Hematopoietic multipotent progenitor cell treated with erythropoietin and hydrocortisone succinate and interleukin-3 and kit ligand, for 6 days (in vitro differentiated cells): ENCODE data around the gene TRIP4.

Experiments used
- DNase-seq: peaks from one replicate; pipeline ENCODE4 v3.0.0-alpha.2; 2015

Gene TRIP4

DNA sequence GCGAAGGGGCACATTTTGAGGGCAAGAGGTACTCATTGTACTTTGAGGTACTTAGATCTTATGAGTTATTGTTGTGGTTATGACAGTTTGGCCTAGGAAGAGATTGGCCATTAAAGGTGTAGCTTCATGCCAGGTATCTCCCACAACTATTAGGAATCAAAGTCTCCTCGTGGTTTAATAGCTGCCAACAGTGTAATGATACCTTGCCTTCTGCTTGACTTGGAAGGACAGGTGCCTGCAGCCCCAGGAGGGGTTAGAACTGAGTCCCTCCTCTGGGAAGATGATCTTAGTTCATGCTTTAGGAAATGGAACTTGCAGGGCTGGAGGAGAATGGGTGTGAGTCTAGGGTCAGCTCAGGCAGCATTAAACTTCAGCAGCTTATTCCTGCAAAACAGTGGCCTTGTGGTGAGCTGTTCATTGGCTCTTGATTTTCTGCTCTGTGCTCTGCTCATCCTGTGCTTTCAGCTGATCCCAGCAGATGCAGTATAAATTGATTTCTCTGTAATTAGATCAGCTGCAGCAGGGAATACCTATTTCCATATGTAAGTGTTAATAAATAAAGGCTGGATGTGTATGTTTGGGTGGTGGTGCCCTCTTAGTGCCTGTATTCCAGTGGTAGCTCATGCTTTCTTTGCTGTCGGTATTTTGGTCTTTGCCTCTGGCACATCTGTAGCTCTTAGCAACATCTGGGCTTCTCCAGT is 113.2 kb downstream of the TRIP4 start:
- no peak for DNase-seq

DNA sequence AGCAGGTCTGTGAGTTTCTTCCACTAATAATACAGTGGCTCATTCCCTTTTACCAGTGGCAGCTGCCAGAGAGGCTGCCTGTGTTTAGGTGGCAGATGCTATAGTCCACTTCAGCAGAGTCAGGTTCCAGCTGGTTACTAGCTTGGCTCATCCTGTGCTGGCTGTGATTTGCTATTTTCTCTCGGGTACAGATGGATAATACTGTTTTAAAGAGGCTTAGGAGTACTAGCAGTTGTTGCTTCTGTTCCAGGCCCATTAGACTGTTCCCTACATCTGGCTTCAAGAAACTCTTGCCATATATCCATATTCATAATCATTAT is 113.7 kb downstream of the TRIP4 start:
- no peak for DNase-seq

DNA sequence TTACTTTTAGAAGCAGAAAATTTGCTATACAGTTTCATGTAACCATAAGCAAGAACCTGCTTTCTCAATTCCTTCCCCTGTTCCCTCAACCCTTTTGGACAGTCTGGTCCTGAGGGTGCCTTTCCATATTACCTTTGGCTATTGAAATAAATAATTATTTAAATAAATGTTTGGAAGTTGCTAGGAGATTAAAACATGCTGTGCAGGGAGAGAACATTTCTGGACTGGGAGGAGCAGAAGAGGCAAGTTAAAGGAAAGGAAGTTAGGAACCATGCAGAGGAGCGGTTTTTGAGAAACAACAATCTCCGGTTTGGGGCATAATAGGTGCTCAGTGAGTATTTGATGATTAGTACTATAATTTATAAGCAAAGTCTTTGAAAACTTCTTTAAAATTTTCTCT is 114.5 kb downstream of the TRIP4 start:
- no peak for DNase-seq

DNA sequence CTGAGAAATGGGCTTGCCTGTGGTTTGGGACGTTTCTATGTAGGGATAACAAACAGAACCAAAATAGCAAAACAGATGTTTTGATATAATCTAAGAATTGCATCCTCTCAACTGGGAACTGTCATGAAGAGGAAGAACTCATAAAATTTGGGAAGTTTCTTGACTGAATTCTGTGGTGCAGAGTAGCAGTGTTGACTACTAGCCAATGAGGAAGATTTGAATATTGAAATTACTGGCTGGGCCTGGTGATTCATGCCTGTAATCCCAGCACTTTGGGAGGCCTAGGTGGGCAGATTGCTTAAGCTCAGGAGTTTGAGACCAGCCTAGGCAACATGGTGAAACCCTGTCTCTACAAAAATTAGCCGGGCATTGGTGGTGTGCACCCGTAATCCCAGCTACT is 114.9 kb downstream of the TRIP4 start:
- no peak for DNase-seq

DNA sequence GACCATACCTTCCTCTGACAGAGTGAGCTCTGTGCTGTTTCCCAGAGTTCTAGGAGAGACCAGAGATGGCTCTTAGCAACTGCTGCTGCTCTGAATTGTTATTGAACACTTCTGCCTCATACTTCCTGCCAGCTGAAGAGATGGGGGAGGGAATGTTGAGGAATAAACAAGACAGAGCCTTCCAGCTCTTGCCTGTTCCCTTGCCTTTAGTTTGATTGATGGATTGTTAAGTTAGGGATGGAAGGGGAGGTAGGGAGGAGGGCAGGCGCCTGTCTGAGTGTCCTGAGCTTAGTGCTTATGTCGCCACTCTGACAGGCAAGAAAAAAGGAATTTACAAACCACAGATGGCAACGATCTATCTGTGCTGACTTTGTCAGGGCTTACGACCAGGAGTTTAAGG is 115.6 kb downstream of the TRIP4 start:
- no peak for DNase-seq

DNA sequence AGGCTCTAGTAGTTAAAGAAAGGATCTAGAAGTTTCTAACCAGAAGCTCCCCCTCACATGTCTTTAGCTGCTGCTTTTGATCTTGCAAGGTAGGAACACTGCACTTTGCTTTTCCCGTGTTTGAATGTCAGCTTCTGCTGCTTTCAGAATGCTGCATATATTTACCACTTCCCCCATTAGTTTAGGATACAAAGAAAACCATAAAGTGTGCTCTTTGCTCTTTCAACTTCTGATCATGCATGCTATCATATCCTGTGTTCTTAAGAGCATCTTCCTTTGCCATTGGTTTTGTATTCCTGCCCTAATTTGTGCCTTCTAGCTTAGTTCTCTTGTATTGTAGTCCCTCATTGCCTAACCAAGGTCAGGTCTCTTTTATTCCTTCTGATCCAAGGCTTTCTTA is 116.0 kb downstream of the TRIP4 start:
- no peak for DNase-seq
